ENCODE measurements around the gene PRKN. TPM values are rescaled to one million over a fixed set of nuclear protein-coding genes. Genes with fewer than 3 reads are reported as not detected.

The PRKN gene
- total RNA-seq, 2 donors from 2014 or later = 3.3 to 4.8 TPM

- DNase-seq = no peak
- no peaks in the 10 kb centered on the region for H3K9me3 Mint-ChIP-seq
- no peaks in the 10 kb centered on the region for H3K36me3 Mint-ChIP-seq (ENCODE audit: low read depth)
- H3K27me3 Mint-ChIP-seq (ENCODE audit: insufficient read depth) = peaks cover 6% of the 10 kb centered on the region
- TF ChIP-seq CTCF (conservative IDR thresholded peaks at IDR 0.05) = no peak
- Histone ChIP-seq H3K4me3 (ENCODE audit: low read length) (no peak overlapping the region), H3K4me1 (ENCODE audit: control insufficient read depth, insufficient read depth, low read length) (no peaks in the 10 kb centered on the region), H3K27me3 (ENCODE audit: control insufficient read depth, insufficient read depth, low read length, poor library complexity, severe bottlenecking) (no peaks in the 10 kb centered on the region), H3K9ac (ENCODE audit: extremely low read depth, low read length, poor library complexity, severe bottlenecking) (no peak overlapping the region), H3K27ac (ENCODE audit: low read depth, low read length) (no peak overlapping the region), H3K9me3 (ENCODE audit: control insufficient read depth, low read length) (no peaks in the 10 kb centered on the region), H3K36me3 (ENCODE audit: control insufficient read depth, insufficient read depth, low read length) (no peaks in the 10 kb centered on the region)
- no peak overlapping the region for H3K4me3 Mint-ChIP-seq
- peaks cover 8% of the 10 kb centered on the region for H3K4me1 Mint-ChIP-seq
- H3K27ac Mint-ChIP-seq = no peak overlapping the region
- WGBS, 2 experiments (ENCODE audit: insufficient coverage in 1 of 2, insufficient read length in 1 of 2) = 88 to 96% methylated on average over 1 of the region's 1 CpG
Measured at GRCh38 chr6:162728706-162729105, 1.1 kb upstream of the PRKN start.

GRCh38 chr6:162728197-162728596 is 631 bp upstream of the PRKN start:
- H3K9ac ChIP-seq (ENCODE audit: extremely low read depth, low read length, poor library complexity, severe bottlenecking) = no peak overlapping the region
- H3K27me3 ChIP-seq (ENCODE audit: control insufficient read depth, insufficient read depth, low read length, poor library complexity, severe bottlenecking) = no peaks in the 10 kb centered on the region
- H3K36me3 Mint-ChIP-seq (ENCODE audit: low read depth) = no peaks in the 10 kb centered on the region
- 67 to 74% methylated on average over 6 to 7 of the region's 7 CpGs for WGBS, 2 experiments (ENCODE audit: insufficient coverage in 1 of 2, insufficient read length in 1 of 2)
- H3K4me1 Mint-ChIP-seq = peaks cover 8% of the 10 kb centered on the region
- H3K4me3 ChIP-seq (ENCODE audit: low read length) = no peak overlapping the region
- H3K27ac ChIP-seq (ENCODE audit: low read depth, low read length) = peak overlapping the region; percentile 47
- no peak for TF ChIP-seq CTCF (conservative IDR thresholded peaks at IDR 0.05)
- peak overlapping the region; percentile 70 for H3K27ac Mint-ChIP-seq
- no peaks in the 10 kb centered on the region for H3K9me3 ChIP-seq (ENCODE audit: control insufficient read depth, low read length)
- H3K9me3 Mint-ChIP-seq = no peaks in the 10 kb centered on the region
- no peak for DNase-seq
- H3K27me3 Mint-ChIP-seq (ENCODE audit: insufficient read depth) = peaks cover 6% of the 10 kb centered on the region
- no peaks in the 10 kb centered on the region for H3K36me3 ChIP-seq (ENCODE audit: control insufficient read depth, insufficient read depth, low read length)
- H3K4me3 Mint-ChIP-seq = peak overlapping the region; percentile 77
- no peaks in the 10 kb centered on the region for H3K4me1 ChIP-seq (ENCODE audit: control insufficient read depth, insufficient read depth, low read length)

GRCh38 chr6:162726947-162727321 is 632 bp downstream of the PRKN start:
- Histone ChIP-seq H3K9ac (ENCODE audit: extremely low read depth, low read length, poor library complexity, severe bottlenecking) (peak overlapping the region; percentile 72), H3K27me3 (ENCODE audit: control insufficient read depth, insufficient read depth, low read length, poor library complexity, severe bottlenecking) (no peaks in the 10 kb centered on the region), H3K27ac (ENCODE audit: low read depth, low read length) (no peak overlapping the region), H3K4me1 (ENCODE audit: control insufficient read depth, insufficient read depth, low read length) (no peaks in the 10 kb centered on the region), H3K9me3 (ENCODE audit: control insufficient read depth, low read length) (no peaks in the 10 kb centered on the region), H3K4me3 (ENCODE audit: low read length) (peak overlapping the region; percentile 80), H3K36me3 (ENCODE audit: control insufficient read depth, insufficient read depth, low read length) (no peaks in the 10 kb centered on the region)
- WGBS, 2 experiments (ENCODE audit: insufficient coverage in 1 of 2, insufficient read length in 1 of 2) = 26 to 40% methylated on average over 2 to 13 of the region's 13 CpGs
- DNase-seq = no peak
- H3K36me3 Mint-ChIP-seq (ENCODE audit: low read depth) = no peaks in the 10 kb centered on the region
- H3K27me3 Mint-ChIP-seq (ENCODE audit: insufficient read depth) = peaks cover 6% of the 10 kb centered on the region
- H3K9me3 Mint-ChIP-seq = no peaks in the 10 kb centered on the region
- no peak for TF ChIP-seq CTCF (conservative IDR thresholded peaks at IDR 0.05)
- peaks cover 8% of the 10 kb centered on the region for H3K4me1 Mint-ChIP-seq
- H3K4me3 Mint-ChIP-seq = peak overlapping the region; percentile 77
- H3K27ac Mint-ChIP-seq = peak overlapping the region; percentile 90

All from endodermal cell (in vitro differentiated cells).